HepG2 (cell line): ENCODE results near the gene EIF3L. TPM values are rescaled to one million over a fixed set of nuclear protein-coding genes. Genes with fewer than 3 reads are reported as not detected.

Experiments used
- FOSL2 ChIP-seq: sonication (generic); formaldehyde crosslinking; IDR thresholded peaks from 2 replicates; pipeline ENCODE4 v1.4.0; 2020; ENCODE audit warnings: missing genetic modification reagents
- HES4 ChIP-seq: sonication (generic); formaldehyde crosslinking; IDR thresholded peaks from 2 replicates; pipeline ENCODE4 v1.9.0; 2021; ENCODE audit warnings: mild to moderate bottlenecking, missing genetic modification reagents, borderline replicate concordance
- MTF2 ChIP-seq: sonication (generic); formaldehyde crosslinking; IDR thresholded peaks from 2 replicates; pipeline ENCODE4 v1.5.0; 2020; ENCODE audit warnings: missing genetic modification reagents, borderline replicate concordance
- polyA plus RNA-seq, 8 experiments: library from polyadenylated mRNA; depleted of rRNA in 3 of 8; stranded (reverse) in 7 of 8; unstranded in 1 of 8; fragments of >200 nt; fragmentation: Illumina TruSeq in 4 of 8; extraction: Trizol in 4 of 8; gene quantifications; 2 replicates each; pipeline versions ENCODE4 v1.2.1 to v1.2.3, GENCODE V29; 2011 to 2016; ENCODE audit warnings: low read depth in 4 of 8, missing spikeins in 1 of 8, mixed read lengths in 1 of 8; ENCODE audit not compliant: insufficient read depth in 1 of 8
- total RNA-seq, 5 experiments: library from RNA; depleted of rRNA; stranded (reverse); fragments of >200 nt; fragmentation: Illumina TruSeq; extraction: Trizol; gene quantifications; 2 replicates each; pipeline ENCODE4 v1.2.3, GENCODE V29; 2016; ENCODE audit warnings: low read depth in 1 of 5
- TF ChIP-seq, protein P1 (sequence below): sonication (generic); formaldehyde crosslinking; conservative IDR thresholded peaks from 2 replicates; pipeline ENCODE4 v1.4.0; 2020; ENCODE audit warnings: mild to moderate bottlenecking, missing genetic modification reagents, moderate library complexity
- TF ChIP-seq, protein P2 (sequence below): sonication (generic); formaldehyde crosslinking; IDR thresholded peaks from 2 replicates; pipeline ENCODE4 v1.4.0; 2020; ENCODE audit warnings: mild to moderate bottlenecking, missing genetic modification reagents
- TF ChIP-seq, protein P3 (sequence below), 2 experiments: fragments of 450-650 bp in 1 of 2; sonication (generic) in 1 of 2; formaldehyde crosslinking in 1 of 2; IDR thresholded peaks; 2 replicates each; pipeline versions ENCODE4 v1.6.1 to v1.8.0; 2016 to 2022; ENCODE audit warnings: antibody characterized with exemption in 1 of 2, mild to moderate bottlenecking in 1 of 2, missing genetic modification reagents in 1 of 2
- TF ChIP-seq, protein P4 (sequence below): sonication (generic); formaldehyde crosslinking; conservative IDR thresholded peaks from 2 replicates; pipeline ENCODE4 v1.4.0; 2020; ENCODE audit warnings: missing genetic modification reagents

The EIF3L gene
- total and polyA plus RNA-seq, 2 of the 13 experiments (the other 11 are each of a cell fraction or from before 2014, with no cell fraction given) = 514 to 793 TPM

DNA sequence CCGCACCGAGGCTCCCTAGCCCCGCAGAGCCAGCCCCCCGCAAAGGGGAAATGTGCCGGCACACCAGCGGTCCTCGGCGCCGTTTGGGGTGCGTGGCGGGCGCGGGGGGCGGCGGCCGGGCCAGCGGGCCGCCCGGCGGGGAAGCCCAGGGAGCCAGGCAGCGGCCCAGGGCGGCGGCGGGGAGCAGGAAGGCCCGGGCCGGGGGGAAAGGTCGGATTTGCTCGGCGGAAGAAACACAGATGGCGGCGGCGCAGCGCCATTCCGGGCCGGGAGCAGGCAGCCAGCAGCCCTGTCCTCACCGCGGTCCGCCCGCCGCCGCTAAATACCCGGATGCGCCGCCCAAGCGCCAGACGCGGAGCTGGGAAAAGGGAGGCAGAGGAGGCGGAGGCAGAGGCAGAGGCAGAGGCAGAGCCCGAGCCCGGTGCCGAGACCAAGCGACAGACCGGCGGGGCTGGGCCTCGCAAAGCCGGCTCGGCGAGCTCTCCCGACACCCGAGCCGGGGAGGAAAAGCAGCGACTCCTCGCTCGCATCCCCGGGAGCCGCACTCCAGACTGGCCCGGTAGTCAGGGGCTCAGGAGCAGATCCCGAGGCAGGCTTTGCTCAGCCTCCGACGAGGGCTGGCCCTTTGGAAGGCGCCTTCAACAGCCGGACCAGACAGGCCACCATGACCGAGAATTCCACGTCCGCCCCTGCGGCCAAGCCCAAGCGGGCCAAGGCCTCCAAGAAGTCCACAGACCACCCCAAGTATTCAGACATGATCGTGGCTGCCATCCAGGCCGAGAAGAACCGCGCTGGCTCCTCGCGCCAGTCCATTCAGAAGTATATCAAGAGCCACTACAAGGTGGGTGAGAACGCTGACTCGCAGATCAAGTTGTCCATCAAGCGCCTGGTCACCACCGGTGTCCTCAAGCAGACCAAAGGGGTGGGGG is 44.1 kb upstream of the EIF3L start (continued):
- TF ChIP-seq, protein P1, sequence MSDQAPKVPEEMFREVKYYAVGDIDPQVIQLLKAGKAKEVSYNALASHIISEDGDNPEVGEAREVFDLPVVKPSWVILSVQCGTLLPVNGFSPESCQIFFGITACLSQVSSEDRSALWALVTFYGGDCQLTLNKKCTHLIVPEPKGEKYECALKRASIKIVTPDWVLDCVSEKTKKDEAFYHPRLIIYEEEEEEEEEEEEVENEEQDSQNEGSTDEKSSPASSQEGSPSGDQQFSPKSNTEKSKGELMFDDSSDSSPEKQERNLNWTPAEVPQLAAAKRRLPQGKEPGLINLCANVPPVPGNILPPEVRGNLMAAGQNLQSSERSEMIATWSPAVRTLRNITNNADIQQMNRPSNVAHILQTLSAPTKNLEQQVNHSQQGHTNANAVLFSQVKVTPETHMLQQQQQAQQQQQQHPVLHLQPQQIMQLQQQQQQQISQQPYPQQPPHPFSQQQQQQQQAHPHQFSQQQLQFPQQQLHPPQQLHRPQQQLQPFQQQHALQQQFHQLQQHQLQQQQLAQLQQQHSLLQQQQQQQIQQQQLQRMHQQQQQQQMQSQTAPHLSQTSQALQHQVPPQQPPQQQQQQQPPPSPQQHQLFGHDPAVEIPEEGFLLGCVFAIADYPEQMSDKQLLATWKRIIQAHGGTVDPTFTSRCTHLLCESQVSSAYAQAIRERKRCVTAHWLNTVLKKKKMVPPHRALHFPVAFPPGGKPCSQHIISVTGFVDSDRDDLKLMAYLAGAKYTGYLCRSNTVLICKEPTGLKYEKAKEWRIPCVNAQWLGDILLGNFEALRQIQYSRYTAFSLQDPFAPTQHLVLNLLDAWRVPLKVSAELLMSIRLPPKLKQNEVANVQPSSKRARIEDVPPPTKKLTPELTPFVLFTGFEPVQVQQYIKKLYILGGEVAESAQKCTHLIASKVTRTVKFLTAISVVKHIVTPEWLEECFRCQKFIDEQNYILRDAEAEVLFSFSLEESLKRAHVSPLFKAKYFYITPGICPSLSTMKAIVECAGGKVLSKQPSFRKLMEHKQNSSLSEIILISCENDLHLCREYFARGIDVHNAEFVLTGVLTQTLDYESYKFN (CRISPR knock-in tag) = no peak; the same call in 1 of the 2 replicates
- TF ChIP-seq HES4 (CRISPR knock-in tag) (peak; percentile 76), FOSL2 (CRISPR knock-in tag) (peak; percentile 57), MTF2 (CRISPR knock-in tag) (peak; percentile 65; the same call in 1 of the 2 replicates)
- TF ChIP-seq, protein P2, sequence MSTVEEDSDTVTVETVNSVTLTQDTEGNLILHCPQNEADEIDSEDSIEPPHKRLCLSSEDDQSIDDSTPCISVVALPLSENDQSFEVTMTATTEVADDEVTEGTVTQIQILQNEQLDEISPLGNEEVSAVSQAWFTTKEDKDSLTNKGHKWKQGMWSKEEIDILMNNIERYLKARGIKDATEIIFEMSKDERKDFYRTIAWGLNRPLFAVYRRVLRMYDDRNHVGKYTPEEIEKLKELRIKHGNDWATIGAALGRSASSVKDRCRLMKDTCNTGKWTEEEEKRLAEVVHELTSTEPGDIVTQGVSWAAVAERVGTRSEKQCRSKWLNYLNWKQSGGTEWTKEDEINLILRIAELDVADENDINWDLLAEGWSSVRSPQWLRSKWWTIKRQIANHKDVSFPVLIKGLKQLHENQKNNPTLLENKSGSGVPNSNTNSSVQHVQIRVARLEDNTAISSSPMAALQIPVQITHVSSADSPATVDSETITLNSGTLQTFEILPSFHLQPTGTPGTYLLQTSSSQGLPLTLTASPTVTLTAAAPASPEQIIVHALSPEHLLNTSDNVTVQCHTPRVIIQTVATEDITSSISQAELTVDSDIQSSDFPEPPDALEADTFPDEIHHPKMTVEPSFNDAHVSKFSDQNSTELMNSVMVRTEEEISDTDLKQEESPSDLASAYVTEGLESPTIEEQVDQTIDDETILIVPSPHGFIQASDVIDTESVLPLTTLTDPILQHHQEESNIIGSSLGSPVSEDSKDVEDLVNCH (CRISPR knock-in tag) = peak; percentile 81; the same call in 1 of the 2 replicates
- TF ChIP-seq, protein P3, sequence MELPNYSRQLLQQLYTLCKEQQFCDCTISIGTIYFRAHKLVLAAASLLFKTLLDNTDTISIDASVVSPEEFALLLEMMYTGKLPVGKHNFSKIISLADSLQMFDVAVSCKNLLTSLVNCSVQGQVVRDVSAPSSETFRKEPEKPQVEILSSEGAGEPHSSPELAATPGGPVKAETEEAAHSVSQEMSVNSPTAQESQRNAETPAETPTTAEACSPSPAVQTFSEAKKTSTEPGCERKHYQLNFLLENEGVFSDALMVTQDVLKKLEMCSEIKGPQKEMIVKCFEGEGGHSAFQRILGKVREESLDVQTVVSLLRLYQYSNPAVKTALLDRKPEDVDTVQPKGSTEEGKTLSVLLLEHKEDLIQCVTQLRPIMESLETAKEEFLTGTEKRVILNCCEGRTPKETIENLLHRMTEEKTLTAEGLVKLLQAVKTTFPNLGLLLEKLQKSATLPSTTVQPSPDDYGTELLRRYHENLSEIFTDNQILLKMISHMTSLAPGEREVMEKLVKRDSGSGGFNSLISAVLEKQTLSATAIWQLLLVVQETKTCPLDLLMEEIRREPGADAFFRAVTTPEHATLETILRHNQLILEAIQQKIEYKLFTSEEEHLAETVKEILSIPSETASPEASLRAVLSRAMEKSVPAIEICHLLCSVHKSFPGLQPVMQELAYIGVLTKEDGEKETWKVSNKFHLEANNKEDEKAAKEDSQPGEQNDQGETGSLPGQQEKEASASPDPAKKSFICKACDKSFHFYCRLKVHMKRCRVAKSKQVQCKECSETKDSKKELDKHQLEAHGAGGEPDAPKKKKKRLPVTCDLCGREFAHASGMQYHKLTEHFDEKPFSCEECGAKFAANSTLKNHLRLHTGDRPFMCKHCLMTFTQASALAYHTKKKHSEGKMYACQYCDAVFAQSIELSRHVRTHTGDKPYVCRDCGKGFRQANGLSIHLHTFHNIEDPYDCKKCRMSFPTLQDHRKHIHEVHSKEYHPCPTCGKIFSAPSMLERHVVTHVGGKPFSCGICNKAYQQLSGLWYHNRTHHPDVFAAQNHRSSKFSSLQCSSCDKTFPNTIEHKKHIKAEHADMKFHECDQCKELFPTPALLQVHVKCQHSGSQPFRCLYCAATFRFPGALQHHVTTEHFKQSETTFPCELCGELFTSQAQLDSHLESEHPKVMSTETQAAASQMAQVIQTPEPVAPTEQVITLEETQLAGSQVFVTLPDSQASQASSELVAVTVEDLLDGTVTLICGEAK (IDR thresholded peaks at IDR 0.05) = no peak
- TF ChIP-seq, protein P3 (CRISPR knock-in tag; IDR thresholded peaks at IDR 0.05) = peak; percentile 92
- TF ChIP-seq, protein P4, sequence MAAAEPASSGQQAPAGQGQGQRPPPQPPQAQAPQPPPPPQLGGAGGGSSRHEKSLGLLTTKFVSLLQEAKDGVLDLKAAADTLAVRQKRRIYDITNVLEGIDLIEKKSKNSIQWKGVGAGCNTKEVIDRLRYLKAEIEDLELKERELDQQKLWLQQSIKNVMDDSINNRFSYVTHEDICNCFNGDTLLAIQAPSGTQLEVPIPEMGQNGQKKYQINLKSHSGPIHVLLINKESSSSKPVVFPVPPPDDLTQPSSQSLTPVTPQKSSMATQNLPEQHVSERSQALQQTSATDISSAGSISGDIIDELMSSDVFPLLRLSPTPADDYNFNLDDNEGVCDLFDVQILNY = no peak; the same call in 1 of the 2 replicates
